ENCODE data around the gene HGF.

DNA sequence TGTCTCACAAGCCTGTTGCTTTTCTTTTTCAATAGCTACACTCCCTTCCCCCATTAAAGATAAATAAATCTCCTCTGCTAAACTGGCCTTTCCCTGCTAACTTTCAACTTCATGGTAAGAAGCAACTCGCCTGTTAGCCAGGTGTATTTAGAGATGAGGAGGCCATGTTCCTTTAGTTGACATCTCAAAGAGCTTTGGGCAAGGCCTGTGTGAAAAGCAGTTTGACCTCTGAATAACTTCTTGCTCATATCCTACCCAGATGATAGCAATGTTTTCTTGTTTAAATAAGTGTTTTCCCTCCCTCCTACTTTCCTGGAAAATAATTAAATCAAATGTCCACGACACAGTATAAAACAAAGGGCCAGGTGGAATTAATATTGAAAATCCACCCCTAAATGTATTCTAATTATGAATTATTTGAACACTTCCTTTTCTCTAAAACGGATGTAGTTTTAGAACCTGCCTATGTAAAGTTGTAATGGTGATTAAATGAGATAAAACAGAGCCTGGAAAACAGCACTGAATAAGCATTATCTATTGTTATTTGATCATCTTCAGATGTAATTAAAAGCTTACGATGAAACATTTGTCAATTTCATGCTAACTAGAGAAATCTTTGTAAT lies 78.5 kb downstream of the HGF start:
- TF ChIP-seq CTCF (IDR thresholded peaks at IDR 0.05; ENCODE audit: low read length) (no peak), EZH2 (IDR thresholded peaks at IDR 0.05; ENCODE audit: borderline replicate concordance, low read length) (no peak)

All from OCI-LY1 (cell line).